Caco-2 (cell line): ENCODE results near the gene SBNO2. TPM values are rescaled to one million over a fixed set of nuclear protein-coding genes. Genes with fewer than 3 reads are reported as not detected.

Source experiments
- BruUV-seq: library from RNA; stranded (reverse); fragments of 400-500 nt; replicated peaks from 2 replicates; lab custom pipeline; 2021; lab: Mats Ljungman, UMichigan
- CTCF ChIA-PET: fragments of 300-600 bp; sonication (Branson Sonifier 250); formaldehyde crosslinking; loops from one replicate; lab custom pipeline; 2022; ENCODE audit warnings: antibody characterized with exemption; lab: Charles Lee
- POLR2A ChIA-PET: fragments of 300-600 bp; sonication (Branson Sonifier 250); formaldehyde crosslinking; loops from one replicate; lab custom pipeline; 2022; ENCODE audit warnings: antibody characterized with exemption; lab: Charles Lee
- DNase-seq, 2 experiments: peaks; one replicate each; pipeline versions ENCODE4 v3.0.0 to v3.0.0-alpha.2; 2020 to 2022
- H3K27me3 ChIP-seq: replicated peaks from 2 replicates; pipeline ENCODE4 v1.6.0; 2011; ENCODE audit warnings: low read length; ENCODE audit not compliant: control insufficient read depth, insufficient read depth
- H3K36me3 ChIP-seq: 2 replicates; pipeline ENCODE4 v1.5.1; 2011; ENCODE audit warnings: low read length; ENCODE audit not compliant: control insufficient read depth, insufficient read depth
- H3K4me1 ChIP-seq: fragments of 250-450 bp; sonication (Bioruptor Pico); 2 replicates; pipeline ENCODE4 v1.5.1; 2020; ENCODE audit warnings: mild to moderate bottlenecking
- H3K4me3 ChIP-seq: 2 replicates; pipeline ENCODE4 v1.5.1; 2011; ENCODE audit warnings: low read depth, mild to moderate bottlenecking, control low read depth, low read length
- H3K9me3 ChIP-seq: fragments of 250-450 bp; sonication (Bioruptor Pico); 2 replicates; pipeline ENCODE4 v1.5.1; 2020; ENCODE audit warnings: mild to moderate bottlenecking, moderate library complexity
- H3K27ac Mint-ChIP-seq: one replicate; pipeline ENCODE4 v1.8.0; 2022; ENCODE audit warnings: mixed read lengths; ENCODE audit not compliant: unreplicated experiment
- H3K27me3 Mint-ChIP-seq: one replicate; pipeline ENCODE4 v1.8.0; 2022; ENCODE audit warnings: mixed read lengths; ENCODE audit not compliant: insufficient read depth, unreplicated experiment
- H3K36me3 Mint-ChIP-seq: one replicate; pipeline ENCODE4 v1.8.0; 2022; ENCODE audit warnings: mild to moderate bottlenecking, mixed read lengths; ENCODE audit not compliant: insufficient read depth, unreplicated experiment
- H3K4me1 Mint-ChIP-seq: one replicate; pipeline ENCODE4 v1.8.0; 2022; ENCODE audit warnings: low read depth, mixed read lengths; ENCODE audit not compliant: unreplicated experiment
- H3K4me3 Mint-ChIP-seq: one replicate; pipeline ENCODE4 v1.8.0; 2022; ENCODE audit warnings: mild to moderate bottlenecking, moderate library complexity, mixed read lengths; ENCODE audit not compliant: unreplicated experiment
- H3K9me3 Mint-ChIP-seq: one replicate; pipeline ENCODE4 v1.8.0; 2022; ENCODE audit warnings: mixed read lengths; ENCODE audit not compliant: unreplicated experiment
- intact Hi-C: fragments of 100-400 bp; cut with micrococcal nuclease; formaldehyde crosslinking; loops from one replicate; pipeline ENCODE4 v1.10.0; 2022; ENCODE audit not compliant: unreplicated experiment
- total RNA-seq: library from RNA; stranded (reverse); gene quantifications from 2 replicates; pipeline ENCODE4 v1.2.3, GENCODE V29; 2022
- TF ChIP-seq, protein P1 (sequence below), 2 experiments: fragments of 200-600 bp in 1 of 2; IDR thresholded peaks; 1 replicate in 1 of 2; 2 replicates in 1 of 2; pipeline versions ENCODE4 v1.5.1 to v1.8.0; 2011 to 2022; ENCODE audit warnings: antibody characterized with exemption in 1 of 2, control low read depth in 1 of 2, inconsistent platforms in 1 of 2, low read depth in 1 of 2, low read length in 1 of 2, mild to moderate bottlenecking in 1 of 2, moderate library complexity in 1 of 2; ENCODE audit not compliant: insufficient read depth in 1 of 2, severe bottlenecking in 1 of 2, unreplicated experiment in 1 of 2

Gene SBNO2
- total RNA-seq, 1 experiment from 2014 or later, result 41.2 TPM

GRCh38 chr19:1177322-1178114 lies 3.5 kb upstream of the SBNO2 start:
- H3K9me3 ChIP-seq, result no peaks in the 10 kb centered on the region
- no peak for DNase-seq
- peaks cover 21% of the 10 kb centered on the region for H3K4me1 ChIP-seq
- H3K27ac Mint-ChIP-seq, result no peak overlapping the region
- no peak overlapping the region for H3K4me3 Mint-ChIP-seq
- TF ChIP-seq, protein P1, sequence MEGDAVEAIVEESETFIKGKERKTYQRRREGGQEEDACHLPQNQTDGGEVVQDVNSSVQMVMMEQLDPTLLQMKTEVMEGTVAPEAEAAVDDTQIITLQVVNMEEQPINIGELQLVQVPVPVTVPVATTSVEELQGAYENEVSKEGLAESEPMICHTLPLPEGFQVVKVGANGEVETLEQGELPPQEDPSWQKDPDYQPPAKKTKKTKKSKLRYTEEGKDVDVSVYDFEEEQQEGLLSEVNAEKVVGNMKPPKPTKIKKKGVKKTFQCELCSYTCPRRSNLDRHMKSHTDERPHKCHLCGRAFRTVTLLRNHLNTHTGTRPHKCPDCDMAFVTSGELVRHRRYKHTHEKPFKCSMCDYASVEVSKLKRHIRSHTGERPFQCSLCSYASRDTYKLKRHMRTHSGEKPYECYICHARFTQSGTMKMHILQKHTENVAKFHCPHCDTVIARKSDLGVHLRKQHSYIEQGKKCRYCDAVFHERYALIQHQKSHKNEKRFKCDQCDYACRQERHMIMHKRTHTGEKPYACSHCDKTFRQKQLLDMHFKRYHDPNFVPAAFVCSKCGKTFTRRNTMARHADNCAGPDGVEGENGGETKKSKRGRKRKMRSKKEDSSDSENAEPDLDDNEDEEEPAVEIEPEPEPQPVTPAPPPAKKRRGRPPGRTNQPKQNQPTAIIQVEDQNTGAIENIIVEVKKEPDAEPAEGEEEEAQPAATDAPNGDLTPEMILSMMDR (IDR thresholded peaks at IDR 0.05; ENCODE audit: insufficient read depth in 1 of 2, low read depth in 1 of 2, low read length in 1 of 2, severe bottlenecking in 1 of 2, unreplicated experiment in 1 of 2), result no peak
- H3K4me1 Mint-ChIP-seq, result peaks cover 19% of the 10 kb centered on the region
- no TSS peak for BruUV-seq
- intact Hi-C loops, result no loop called here
- H3K4me3 ChIP-seq, result no peak overlapping the region
- H3K27me3 Mint-ChIP-seq, result no peaks in the 10 kb centered on the region
- POLR2A ChIA-PET, result interaction anchor here (0.6 kb wide), 1 partner anchor 75 kb away, joined by 9 read pairs; no protein-coding TSS in a partner anchor
- no peaks in the 10 kb centered on the region for H3K36me3 ChIP-seq
- CTCF ChIA-PET, result interaction anchor here (0.6 kb wide), 1 partner anchor 72 kb away, joined by 4 read pairs; no protein-coding TSS in a partner anchor
- peaks cover 15% of the 10 kb centered on the region for H3K36me3 Mint-ChIP-seq
- no peaks in the 10 kb centered on the region for H3K27me3 ChIP-seq
- H3K9me3 Mint-ChIP-seq, result no peaks in the 10 kb centered on the region

- H3K4me3 ChIP-seq, result peak overlapping the region; percentile 89
- H3K9me3 ChIP-seq, result no peaks in the 10 kb centered on the region
- peaks cover 12% of the 10 kb centered on the region for H3K36me3 Mint-ChIP-seq
- CTCF ChIA-PET, result no interaction called here
- no peaks in the 10 kb centered on the region for H3K36me3 ChIP-seq
- intact Hi-C loops, result no loop called here
- H3K27ac Mint-ChIP-seq, result peak overlapping the region; percentile 96
- TF ChIP-seq, protein P1 (IDR thresholded peaks at IDR 0.05; ENCODE audit: insufficient read depth in 1 of 2, low read depth in 1 of 2, low read length in 1 of 2, severe bottlenecking in 1 of 2, unreplicated experiment in 1 of 2), result no peak
- no peaks in the 10 kb centered on the region for H3K9me3 Mint-ChIP-seq
- H3K4me3 Mint-ChIP-seq, result peak overlapping the region; percentile 97
- DNase-seq, result no peak
- H3K27me3 Mint-ChIP-seq, result no peaks in the 10 kb centered on the region
- H3K27me3 ChIP-seq, result no peaks in the 10 kb centered on the region
- 0 out of 2 replicates have a peak, but pooled peaks cover 3% of the 10 kb centered on the region for H3K4me1 ChIP-seq
- H3K4me1 Mint-ChIP-seq, result peaks cover 9% of the 10 kb centered on the region
- POLR2A ChIA-PET, result no interaction called here
- TSS peak; percentile 37 for BruUV-seq
These were observed 766 bp downstream of the SBNO2 start for GRCh38 chr19:1173159-1173844.

- H3K27ac Mint-ChIP-seq, result peak overlapping the region; percentile 96
- DNase-seq, result no peak
- no peaks in the 10 kb centered on the region for H3K36me3 ChIP-seq
- H3K27me3 ChIP-seq, result no peaks in the 10 kb centered on the region
- TF ChIP-seq, protein P1 (IDR thresholded peaks at IDR 0.05; ENCODE audit: insufficient read depth in 1 of 2, low read depth in 1 of 2, low read length in 1 of 2, severe bottlenecking in 1 of 2, unreplicated experiment in 1 of 2), result no peak
- intact Hi-C loops, result no loop called here
- ChIA-PET CTCF (interaction anchor here (0.5 kb wide), 1 partner anchor 194 kb away, joined by 3 read pairs; no protein-coding TSS in a partner anchor), POLR2A (no interaction called here)
- no peaks in the 10 kb centered on the region for H3K9me3 Mint-ChIP-seq
- H3K4me3 ChIP-seq, result peak overlapping the region; percentile 89
- peaks cover 9% of the 10 kb centered on the region for H3K4me1 Mint-ChIP-seq
- peaks cover 17% of the 10 kb centered on the region for H3K36me3 Mint-ChIP-seq
- H3K4me1 ChIP-seq, result 0 out of 2 replicates have a peak, but pooled peaks cover 3% of the 10 kb centered on the region
- BruUV-seq, result no TSS peak
- H3K9me3 ChIP-seq, result no peaks in the 10 kb centered on the region
- no peaks in the 10 kb centered on the region for H3K27me3 Mint-ChIP-seq
- peak overlapping the region; percentile 97 for H3K4me3 Mint-ChIP-seq
These were observed 1.5 kb downstream of the SBNO2 start for GRCh38 chr19:1172353-1173158.
